Measurements from ENCODE around the gene IGFN1. TPM values are rescaled to one million over a fixed set of nuclear protein-coding genes. Genes with fewer than 3 reads are reported as not detected.
"Not testable (repeated sequence)": the region's sequence is repeated elsewhere in the genome, so short reads cannot be mapped to it uniquely, and the experiment has no call there.

IGFN1 gene
- total RNA-seq, 1 donor from 2014 or later, result 0.81 TPM

DNA sequence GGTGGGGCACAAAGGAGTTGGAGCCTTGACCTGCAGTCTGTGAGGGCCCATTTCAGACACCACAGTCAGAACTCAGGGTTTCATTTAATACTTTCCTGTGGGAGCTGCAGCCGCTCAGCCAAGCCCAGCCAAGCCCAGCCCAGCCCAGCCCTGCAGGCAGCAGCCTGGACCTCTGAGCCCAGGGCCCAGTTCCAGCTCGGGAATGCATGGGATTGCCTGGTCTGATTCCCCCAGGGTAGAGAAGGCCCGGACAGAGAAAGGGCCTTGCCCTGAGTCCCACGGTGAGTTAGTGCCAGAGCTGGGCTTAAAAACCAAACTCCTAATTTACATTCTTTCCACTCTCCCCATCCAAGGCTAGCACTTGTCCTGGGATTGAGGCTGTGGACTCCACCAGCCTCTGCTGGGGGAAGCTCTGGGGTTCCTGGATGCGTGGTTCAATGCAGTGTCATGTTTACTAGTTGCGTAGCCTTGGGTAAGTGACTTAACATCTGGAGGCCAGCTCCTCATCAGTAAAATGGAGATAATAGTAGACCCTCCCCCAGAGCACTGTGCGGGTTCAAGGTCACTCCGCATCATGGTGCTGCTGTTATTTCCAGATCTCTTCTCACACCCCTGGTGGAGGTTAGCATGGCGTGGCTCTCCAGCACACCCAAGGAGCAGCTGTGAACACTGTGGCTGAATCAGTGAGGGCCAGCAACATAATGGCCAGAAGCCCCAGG lies 63.4 kb downstream of the IGFN1 start:
- TF ChIP-seq, protein P1, sequence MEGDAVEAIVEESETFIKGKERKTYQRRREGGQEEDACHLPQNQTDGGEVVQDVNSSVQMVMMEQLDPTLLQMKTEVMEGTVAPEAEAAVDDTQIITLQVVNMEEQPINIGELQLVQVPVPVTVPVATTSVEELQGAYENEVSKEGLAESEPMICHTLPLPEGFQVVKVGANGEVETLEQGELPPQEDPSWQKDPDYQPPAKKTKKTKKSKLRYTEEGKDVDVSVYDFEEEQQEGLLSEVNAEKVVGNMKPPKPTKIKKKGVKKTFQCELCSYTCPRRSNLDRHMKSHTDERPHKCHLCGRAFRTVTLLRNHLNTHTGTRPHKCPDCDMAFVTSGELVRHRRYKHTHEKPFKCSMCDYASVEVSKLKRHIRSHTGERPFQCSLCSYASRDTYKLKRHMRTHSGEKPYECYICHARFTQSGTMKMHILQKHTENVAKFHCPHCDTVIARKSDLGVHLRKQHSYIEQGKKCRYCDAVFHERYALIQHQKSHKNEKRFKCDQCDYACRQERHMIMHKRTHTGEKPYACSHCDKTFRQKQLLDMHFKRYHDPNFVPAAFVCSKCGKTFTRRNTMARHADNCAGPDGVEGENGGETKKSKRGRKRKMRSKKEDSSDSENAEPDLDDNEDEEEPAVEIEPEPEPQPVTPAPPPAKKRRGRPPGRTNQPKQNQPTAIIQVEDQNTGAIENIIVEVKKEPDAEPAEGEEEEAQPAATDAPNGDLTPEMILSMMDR (IDR thresholded peaks at IDR 0.05), result no peak
- Histone ChIP-seq H3K4me3 (no peak overlapping the region), H3K9me3 (no peaks in the 10 kb centered on the region), H3K27me3 (no peaks in the 10 kb centered on the region), H3K36me3 (no peaks in the 10 kb centered on the region), H3K27ac (no peak overlapping the region), H3K4me1 (no peaks in the 10 kb centered on the region)
- intact Hi-C loops (cut with DNase I), result loop anchor here (5.0 kb wide), 2 partner anchors 108 to 153 kb away; no protein-coding TSS in a partner anchor
- DNase-seq, result no peak
- no peak for ATAC-seq

DNA sequence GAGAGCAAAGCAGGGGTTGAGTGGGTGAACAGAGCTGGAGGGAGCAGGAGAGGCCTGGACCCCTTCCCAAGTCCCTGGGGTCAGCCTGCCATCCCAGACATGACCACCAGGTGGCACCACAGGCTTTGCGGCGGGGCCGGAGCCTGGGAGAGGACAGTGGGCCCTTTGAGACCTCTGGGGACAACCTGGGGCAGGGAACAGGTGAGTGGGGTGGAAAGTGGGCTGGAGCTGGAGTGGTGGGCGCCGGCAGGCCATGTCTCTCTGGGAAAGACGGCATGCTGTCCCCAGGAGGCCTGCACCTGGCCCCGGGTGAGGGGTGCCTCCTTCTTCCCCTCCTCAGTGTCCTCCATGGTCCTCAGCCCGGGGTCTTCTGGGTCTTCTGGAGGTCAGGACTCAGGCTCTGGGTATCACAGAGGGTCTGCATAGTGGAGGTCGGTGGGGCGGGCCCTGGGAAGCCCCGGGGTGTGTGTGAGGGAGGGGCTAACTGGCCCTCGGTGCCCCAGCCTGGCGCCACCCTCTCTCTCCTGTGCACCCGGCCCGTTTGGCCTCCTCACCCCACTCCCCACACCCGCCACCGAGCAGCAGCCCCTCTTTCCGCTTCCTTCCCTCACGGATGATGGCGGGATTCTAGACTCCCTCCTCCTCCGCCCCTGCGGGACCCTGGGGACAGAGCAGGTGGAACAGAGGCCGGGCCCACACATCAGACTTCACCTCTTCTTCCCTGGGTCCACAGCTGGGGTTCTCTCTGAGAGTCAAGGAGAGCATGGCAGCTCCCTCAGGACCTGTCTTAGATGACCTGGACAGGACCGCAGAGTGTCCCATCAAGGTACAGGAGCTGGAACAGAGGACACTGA lies 64.2 kb downstream of the IGFN1 start:
- intact Hi-C loops (cut with DNase I), result loop anchor here (5.0 kb wide), 2 partner anchors 107 to 152 kb away; no protein-coding TSS in a partner anchor
- ATAC-seq, result peak; percentile 86
- Histone ChIP-seq H3K36me3 (no peaks in the 10 kb centered on the region), H3K4me3 (no peak overlapping the region), H3K4me1 (peaks cover 7% of the 10 kb centered on the region), H3K9me3 (no peaks in the 10 kb centered on the region), H3K27me3 (peaks cover 2% of the 10 kb centered on the region), H3K27ac (no peak overlapping the region)
- DNase-seq, result peak; percentile 84
- TF ChIP-seq, protein P1 (IDR thresholded peaks at IDR 0.05), result peak; percentile 97

DNA sequence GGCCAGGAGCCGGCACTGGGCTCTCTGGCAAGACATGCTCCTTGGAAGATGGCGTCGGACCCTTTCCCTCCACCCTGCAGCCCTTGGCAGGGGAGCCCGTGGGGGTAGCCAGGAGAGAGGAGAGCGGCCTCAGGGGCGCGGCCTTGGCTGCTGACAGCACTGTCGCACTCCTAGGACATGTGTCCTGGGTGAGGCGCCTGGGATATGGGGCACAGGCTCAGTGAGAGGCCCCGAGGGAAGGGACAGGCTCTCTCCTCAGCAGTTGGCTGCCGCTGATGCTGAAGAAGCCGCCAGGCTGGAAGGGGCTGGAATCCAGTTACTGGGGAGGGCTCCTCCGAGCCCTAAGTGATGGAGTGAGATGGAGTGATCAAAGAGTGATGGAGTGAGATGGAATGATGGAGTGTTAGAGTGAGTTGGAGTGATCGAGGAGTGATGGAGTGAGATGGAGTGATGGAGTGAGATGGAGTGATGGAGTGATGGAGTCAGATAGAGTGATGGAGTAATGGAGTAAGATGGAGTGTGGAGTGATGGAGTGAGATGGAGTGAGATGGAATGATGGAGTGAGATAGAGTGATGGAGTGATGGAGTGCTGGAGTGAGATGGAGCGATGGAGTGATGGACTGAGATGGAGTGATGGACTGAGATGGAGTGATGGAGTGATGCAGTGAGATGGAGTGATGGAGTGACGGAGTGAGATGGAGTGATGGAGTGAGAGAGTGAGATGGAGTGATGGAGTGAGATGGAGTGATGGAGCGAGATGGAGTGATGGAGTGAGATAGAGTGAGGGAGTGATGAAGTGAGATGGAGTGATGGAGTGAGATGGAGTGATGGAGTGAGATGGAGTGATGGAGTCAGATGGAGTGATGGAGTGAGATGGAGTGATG lies 65.1 kb downstream of the IGFN1 start:
- Histone ChIP-seq H3K27ac (no peak overlapping the region), H3K36me3 (no peaks in the 10 kb centered on the region), H3K4me3 (no peak overlapping the region), H3K4me1 (peaks cover 7% of the 10 kb centered on the region), H3K27me3 (peaks cover 11% of the 10 kb centered on the region), H3K9me3 (no peaks in the 10 kb centered on the region)
- intact Hi-C loops (cut with DNase I), result no loop called here
- ATAC-seq (no peak), DNase-seq (no peak)
- TF ChIP-seq, protein P1 (IDR thresholded peaks at IDR 0.05), result no peak

DNA sequence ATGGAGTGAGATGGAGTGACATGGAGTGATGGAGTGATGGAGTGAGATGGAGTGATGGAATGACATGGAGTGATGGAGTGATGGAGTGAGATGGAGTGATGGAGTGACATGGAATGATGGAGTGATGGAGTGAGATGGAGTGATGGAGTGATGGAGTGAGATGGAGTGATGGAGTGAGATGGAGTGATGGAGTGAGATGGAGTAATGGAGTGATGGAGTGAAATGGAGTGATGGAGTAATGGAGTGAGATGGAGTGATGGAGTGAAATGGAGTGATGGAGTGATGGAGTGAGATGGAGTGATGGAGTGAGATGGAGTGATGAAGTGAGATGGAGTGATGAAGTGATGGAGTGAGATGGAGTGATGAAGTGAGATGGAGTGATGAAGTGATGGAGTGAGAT lies 67.5 kb downstream of the IGFN1 start:
- H3K27ac ChIP-seq; DNase-seq; ATAC-seq; H3K4me3 ChIP-seq; H3K4me1 ChIP-seq; H3K36me3 ChIP-seq; intact Hi-C loops (cut with DNase I); H3K9me3 ChIP-seq: not testable (repeated sequence)
- H3K27me3 ChIP-seq, result peaks cover 14% of the 10 kb centered on the region

DNA sequence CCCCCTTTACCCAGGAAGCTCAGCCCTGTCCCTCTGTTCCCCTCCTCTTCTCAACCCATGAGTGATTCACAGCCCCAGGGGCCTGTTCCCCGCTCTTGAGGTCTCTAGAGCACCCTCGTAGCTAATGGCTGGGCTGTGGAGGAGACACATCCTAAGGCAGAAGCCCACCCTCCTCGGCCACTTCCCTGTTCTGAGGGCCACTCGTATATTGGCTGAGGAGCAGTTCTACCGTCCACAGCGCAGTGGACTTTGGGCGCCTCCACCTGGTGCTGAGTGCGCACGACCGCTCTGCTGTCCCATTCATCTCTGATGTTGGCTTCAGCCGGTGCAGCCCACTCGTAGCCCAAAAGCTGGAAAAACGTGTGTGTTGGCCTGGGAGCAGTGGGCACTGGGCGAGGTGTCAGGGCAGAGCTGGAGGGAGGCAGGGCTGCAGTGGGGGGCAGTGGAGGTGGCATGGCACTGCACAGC lies 68.2 kb downstream of the IGFN1 start:
- DNase-seq (no peak), ATAC-seq (no peak)
- Histone ChIP-seq H3K27ac (no peak overlapping the region), H3K4me3 (no peak overlapping the region), H3K27me3 (peaks cover 14% of the 10 kb centered on the region), H3K9me3 (no peaks in the 10 kb centered on the region), H3K36me3 (no peaks in the 10 kb centered on the region), H3K4me1 (peaks cover 7% of the 10 kb centered on the region)
- TF ChIP-seq, protein P1 (IDR thresholded peaks at IDR 0.05), result no peak
- intact Hi-C loops (cut with DNase I), result no loop called here

All from upper lobe of right lung (tissue), 1 donor.